Kidney epithelial cell (primary cell): ENCODE results near the gene BATF. TPM values are rescaled to one million over a fixed set of nuclear protein-coding genes. Genes with fewer than 3 reads are reported as not detected.

Source experiments
- DNase-seq: peaks from one replicate; pipeline ENCODE4 v3.0.0-alpha.2; 2010; ENCODE audit warnings: low read depth
- H3K27me3 ChIP-seq: 2 replicates; pipeline ENCODE4 v1.6.0; 2011; ENCODE audit warnings: low read length; ENCODE audit not compliant: control insufficient read depth, insufficient read depth
- H3K36me3 ChIP-seq: 2 replicates; pipeline ENCODE4 v1.5.1; 2011; ENCODE audit warnings: low read length; ENCODE audit not compliant: control insufficient read depth, insufficient read depth
- H3K4me3 ChIP-seq: 2 replicates; pipeline ENCODE4 v1.5.1; 2011; ENCODE audit warnings: low read depth, mild to moderate bottlenecking, control low read depth, low read length
- total RNA-seq: library from RNA; depleted of rRNA; stranded (reverse); fragments of >200 nt; gene quantifications from 2 replicates; pipeline ENCODE4 v1.2.3, GENCODE V29; 2015
- TF ChIP-seq, protein P1 (sequence below): IDR thresholded peaks from 2 replicates; pipeline ENCODE4 v1.5.1; 2011; ENCODE audit warnings: mild to moderate bottlenecking, moderate library complexity, low read length, control low read depth, inconsistent platforms; ENCODE audit not compliant: insufficient read depth, poor library complexity, severe bottlenecking

The BATF gene
- total RNA-seq, 1 donor from 2014 or later, result not detected

GRCh38 chr14:75540479-75540851 is 18.2 kb downstream of the BATF start:
- H3K27me3 ChIP-seq, result no peaks in the 10 kb centered on the region
- no peaks in the 10 kb centered on the region for H3K36me3 ChIP-seq
- no peak overlapping the region for H3K4me3 ChIP-seq
- no peak for DNase-seq
- TF ChIP-seq, protein P1, sequence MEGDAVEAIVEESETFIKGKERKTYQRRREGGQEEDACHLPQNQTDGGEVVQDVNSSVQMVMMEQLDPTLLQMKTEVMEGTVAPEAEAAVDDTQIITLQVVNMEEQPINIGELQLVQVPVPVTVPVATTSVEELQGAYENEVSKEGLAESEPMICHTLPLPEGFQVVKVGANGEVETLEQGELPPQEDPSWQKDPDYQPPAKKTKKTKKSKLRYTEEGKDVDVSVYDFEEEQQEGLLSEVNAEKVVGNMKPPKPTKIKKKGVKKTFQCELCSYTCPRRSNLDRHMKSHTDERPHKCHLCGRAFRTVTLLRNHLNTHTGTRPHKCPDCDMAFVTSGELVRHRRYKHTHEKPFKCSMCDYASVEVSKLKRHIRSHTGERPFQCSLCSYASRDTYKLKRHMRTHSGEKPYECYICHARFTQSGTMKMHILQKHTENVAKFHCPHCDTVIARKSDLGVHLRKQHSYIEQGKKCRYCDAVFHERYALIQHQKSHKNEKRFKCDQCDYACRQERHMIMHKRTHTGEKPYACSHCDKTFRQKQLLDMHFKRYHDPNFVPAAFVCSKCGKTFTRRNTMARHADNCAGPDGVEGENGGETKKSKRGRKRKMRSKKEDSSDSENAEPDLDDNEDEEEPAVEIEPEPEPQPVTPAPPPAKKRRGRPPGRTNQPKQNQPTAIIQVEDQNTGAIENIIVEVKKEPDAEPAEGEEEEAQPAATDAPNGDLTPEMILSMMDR, result no peak

DNA sequence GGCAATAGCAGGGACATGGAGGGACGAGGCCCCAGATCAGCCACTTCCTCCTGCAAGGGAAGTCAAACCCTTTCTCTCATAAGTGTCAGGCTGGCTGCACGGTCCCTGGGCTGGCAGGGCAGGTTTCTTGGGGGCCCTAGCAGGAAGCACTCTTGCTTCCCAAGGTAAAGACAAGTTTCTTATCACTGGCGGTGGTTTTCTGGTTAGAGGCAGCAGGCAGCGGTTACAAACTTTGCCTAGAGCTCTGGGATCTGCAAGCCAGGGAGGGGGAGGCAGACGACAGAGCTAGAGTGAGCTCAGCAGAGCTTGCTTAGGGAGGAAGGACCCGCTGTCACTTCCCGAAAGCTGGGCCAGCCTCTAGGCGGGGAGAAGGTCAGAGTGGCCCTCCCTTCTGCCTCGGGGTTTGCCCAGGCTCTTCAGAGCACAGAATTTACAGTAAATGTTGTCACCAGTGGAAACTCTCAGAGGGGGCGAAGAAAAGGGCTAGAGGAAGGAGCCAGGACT is 20.4 kb downstream of the BATF start:
- H3K4me3 ChIP-seq, result no peak overlapping the region
- no peak for DNase-seq
- no peaks in the 10 kb centered on the region for H3K36me3 ChIP-seq
- TF ChIP-seq, protein P1, result no peak
- no peaks in the 10 kb centered on the region for H3K27me3 ChIP-seq

DNA sequence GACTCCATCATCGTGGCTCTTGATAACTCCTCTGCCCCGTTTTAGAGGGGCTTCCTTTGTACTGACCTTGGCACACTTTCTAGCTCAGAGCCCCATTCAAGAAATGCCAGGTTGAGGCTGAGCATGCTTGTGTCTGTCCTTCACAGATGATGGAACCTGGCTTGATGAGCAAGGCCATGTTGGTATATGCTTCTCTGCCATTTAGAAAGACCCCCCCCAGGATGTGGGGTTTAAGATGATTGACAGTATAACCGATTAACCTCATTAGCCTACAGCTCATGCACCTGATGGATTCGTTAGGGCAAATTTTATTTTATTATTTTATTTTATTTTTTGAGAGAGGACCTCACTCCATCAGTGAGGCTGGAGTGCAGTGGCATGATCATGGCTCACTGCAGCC is 21.0 kb downstream of the BATF start:
- Histone ChIP-seq H3K4me3 (no peak overlapping the region), H3K27me3 (no peaks in the 10 kb centered on the region), H3K36me3 (no peaks in the 10 kb centered on the region)
- TF ChIP-seq, protein P1, result no peak
- no peak for DNase-seq

GRCh38 chr14:75543786-75544185 is 21.5 kb downstream of the BATF start:
- no peaks in the 10 kb centered on the region for H3K36me3 ChIP-seq
- DNase-seq, result no peak
- no peak overlapping the region for H3K4me3 ChIP-seq
- no peaks in the 10 kb centered on the region for H3K27me3 ChIP-seq
- TF ChIP-seq, protein P1, result no peak

DNA sequence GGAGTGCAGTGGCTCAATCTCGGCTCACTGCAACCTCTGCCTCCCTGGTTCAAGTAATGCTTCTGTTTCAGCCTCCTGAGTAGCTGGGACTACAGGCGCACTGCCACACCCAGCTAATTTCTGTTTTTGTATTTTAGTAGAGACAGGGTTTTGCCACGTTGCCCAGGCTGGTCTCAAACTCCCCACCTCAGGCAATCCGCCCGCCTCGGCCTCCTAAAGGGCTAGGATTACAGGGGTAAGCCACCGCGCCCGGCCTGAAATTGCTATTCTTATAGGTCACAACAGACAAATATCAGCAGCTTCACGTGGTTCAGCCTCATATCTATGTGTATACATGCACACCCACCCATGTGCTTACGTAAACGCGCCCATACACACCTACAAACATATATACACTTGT is 23.6 kb downstream of the BATF start:
- DNase-seq, result no peak
- Histone ChIP-seq H3K4me3 (no peak overlapping the region), H3K36me3 (no peaks in the 10 kb centered on the region), H3K27me3 (no peaks in the 10 kb centered on the region)
- TF ChIP-seq, protein P1, result no peak

DNA sequence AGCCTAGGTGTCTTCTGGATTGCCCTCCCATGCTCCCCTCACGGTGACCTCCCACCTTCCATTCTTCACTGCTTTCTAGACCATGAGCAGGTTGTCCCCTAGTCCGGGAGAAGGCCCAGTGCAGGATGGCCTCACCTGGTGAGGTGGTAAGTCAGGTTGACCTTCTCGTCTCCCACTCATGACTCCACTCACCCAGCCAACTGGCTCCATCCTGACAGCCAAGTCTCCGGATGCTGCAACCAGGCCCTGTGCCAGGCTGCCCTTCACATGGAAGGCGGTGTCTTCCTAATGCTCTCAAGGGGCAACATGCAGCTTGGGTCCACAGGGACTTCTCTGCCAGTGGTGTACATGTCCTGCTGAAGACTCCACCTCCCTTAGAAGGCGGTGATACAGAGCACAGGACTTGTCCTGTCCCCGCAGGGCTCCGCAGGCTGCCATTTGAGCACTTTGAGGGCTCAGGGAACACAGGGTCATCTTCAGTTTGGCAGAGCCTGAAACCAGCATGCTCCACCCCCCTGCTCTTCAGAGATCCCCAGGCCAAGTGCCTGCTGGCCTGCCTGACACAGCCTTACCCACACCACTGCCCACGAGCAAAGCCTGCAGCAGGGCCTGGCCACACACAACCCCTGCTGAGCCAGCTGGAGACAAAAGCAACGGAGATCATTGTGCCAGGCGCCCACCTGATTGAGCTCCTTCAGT is 25.4 kb downstream of the BATF start:
- H3K4me3 ChIP-seq, result no peak overlapping the region
- TF ChIP-seq, protein P1, result no peak
- H3K27me3 ChIP-seq, result no peaks in the 10 kb centered on the region
- DNase-seq, result no peak
- H3K36me3 ChIP-seq, result no peaks in the 10 kb centered on the region
